ENCODE results near the gene MCF2L.
"Not testable (repeated sequence)": the region's sequence is repeated elsewhere in the genome, so short reads cannot be mapped to it uniquely, and the experiment has no call there.

MCF2L gene

GRCh38 chr13:113017506-113018215, 48.6 kb downstream of the MCF2L start:
- DNase-seq (ENCODE audit: low read depth): no peak

GRCh38 chr13:113018676-113019465, 49.9 kb downstream of the MCF2L start:
- no peak for DNase-seq (ENCODE audit: low read depth)

DNA sequence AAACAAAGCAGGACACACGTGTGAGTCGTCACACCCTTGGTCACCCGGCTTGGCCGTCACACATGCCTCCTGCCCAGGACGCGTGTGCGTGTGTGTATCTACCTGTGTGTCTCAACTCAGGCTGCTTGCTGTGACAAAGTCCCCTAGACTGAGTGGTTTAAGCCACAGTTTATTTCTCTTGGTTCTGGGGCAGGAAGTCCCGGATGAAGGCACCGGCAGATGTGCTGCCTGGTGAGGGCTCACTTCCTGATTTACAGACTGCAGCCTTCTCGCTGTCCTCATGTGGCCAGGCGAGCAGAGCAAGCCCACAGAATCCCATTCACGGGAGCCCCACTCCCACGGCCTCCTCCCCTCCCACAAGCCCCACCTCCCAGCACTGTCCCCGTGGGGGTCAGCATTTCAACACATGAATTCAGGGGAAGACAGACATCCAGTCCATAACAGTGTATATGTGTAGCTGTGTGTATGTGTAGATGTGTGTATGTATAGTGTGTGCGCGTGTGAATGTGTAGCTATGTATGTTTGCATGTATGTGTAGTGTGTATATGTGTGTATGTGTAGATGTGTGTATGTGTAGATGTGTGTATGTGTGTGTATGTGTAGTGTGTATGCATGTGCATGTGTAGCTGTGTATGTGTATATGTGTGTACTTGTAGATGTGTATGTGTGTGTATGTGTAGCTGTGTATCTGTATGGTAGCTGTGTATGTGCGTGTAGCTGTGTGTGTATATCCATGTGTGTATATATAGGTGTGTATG, 51.5 kb downstream of the MCF2L start:
- DNase-seq (ENCODE audit: low read depth): no peak

DNA sequence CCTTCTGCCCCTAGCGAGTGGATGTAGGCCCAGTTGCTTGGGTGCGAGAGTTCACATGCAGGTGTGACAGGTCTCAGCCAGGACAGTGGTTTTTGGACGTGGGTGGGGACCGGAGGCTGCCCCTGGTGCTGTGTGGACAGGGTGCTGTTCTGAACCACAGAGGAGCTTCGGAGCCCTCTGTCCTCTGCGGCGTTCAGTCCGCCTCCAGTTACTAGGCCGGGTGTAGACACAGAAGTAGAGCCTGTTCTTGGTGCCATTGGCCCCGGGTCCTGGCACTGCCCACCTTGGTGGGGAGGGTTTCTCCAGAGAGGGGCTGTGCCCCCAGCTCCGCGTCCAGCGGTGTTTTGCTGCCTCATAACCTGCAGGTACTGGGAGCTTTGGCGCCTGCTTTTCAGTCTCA, 52.4 kb downstream of the MCF2L start:
- DNase-seq (ENCODE audit: low read depth): no peak

DNA sequence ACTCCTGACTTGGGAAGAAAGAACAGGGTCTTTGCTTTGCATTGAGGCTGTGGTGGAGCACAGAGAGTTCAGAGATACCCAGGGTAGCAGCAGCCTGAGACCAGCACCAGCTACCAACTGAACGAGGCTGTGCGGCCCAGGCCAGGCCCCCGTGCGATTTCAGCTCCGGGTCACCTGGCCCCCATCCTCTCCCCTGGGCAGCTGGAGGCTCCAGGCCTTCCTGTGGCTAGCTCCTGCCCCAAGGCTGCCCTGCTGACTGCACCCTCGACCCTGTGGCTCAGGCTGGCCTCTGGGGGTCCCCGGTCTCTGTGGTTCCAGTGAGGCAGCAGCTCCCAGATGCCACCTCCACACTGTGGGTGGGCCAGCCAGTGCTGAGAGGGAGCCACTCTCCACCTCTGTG, 52.8 kb downstream of the MCF2L start:
- DNase-seq (ENCODE audit: low read depth): no peak

DNA sequence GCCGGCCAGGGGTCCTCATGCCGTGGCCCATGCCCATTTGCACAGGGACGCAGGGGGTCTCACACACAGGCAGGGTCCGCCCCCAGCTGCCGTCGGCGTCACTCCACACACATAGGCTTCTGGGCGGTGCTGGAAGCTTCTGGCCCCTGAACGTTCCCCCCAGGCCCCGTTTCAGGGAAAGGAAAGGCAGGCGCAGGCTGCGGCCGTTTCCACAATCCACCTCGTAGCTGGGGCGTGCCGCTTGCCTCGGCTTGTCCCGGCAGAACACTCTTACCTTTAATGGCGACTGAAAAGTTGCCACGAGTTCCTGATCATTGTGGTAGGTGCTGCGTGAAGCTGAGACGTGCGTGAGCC, 53.4 kb downstream of the MCF2L start:
- no peak for DNase-seq (ENCODE audit: low read depth)

DNA sequence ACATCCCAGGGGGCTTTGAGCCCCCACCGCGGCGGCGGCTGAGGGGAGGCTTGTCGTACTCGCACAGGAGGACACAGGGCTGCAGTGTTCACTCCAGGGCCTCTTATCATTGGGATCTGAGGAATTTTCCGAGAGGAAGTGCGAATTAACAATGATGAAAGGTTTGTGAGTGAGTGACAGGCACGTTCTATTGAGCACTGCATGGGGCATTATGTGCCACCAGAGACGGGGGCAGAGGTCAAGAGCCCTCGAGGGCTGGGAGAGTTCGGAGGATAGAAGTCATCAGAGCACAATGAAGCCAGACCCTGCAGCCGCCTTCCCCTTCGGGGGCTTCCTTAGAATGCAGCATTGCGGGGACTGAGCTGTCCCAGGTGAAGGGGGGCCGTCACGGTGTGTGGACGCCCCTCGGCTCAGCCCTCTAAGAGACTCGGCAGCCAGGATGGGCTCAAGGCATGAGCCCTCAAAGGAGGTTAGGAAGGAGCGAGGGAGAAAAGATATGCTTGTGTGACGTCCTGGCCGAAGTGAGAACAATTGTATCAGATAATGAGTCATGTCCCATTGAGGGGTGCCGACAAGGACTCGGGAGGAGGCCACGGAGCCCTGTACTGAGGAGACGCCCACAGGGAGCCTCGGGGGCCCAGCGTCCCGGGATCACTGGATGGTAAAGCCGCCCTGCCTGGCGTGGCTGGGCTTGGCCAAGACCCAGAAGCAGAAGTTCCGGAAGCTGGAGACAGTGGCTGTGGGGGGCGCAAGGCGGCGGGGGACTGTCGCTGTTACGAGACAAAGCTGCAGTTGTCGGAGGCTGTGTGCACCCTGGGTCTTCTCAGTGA, 53.9 kb downstream of the MCF2L start:
- no peak for DNase-seq (ENCODE audit: low read depth)

GRCh38 chr13:113023694-113024430, 54.8 kb downstream of the MCF2L start:
- no peak for DNase-seq (ENCODE audit: low read depth)

GRCh38 chr13:113024466-113024865, 55.5 kb downstream of the MCF2L start:
- DNase-seq (ENCODE audit: low read depth): no peak

DNA sequence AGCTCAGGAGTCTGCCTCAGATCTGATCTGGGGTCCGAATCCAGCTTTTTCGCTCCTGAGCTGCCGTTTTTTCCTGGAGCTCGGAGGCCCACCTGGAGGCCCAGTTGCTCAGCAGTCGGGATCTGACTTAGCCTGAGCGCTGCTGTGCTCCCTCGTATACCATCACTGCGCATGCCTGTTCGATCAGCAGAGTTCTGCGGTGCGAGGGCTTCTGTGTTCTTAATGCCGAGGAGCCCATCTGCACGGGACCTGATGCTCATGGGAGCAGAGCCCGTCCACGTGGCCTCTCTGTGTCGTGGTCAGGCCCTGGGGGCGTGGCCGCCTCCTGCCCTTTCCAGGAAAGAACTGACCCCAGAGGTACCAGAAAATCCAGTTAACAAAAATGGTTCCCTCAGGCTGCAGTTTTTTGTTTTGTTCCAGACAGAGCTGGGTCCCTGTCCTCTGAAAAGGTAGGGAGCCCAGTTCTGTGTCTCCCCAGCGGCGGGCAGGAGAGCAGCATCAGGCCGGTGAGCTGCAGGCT, 57.4 kb downstream of the MCF2L start:
- no peak for DNase-seq (ENCODE audit: low read depth)

GRCh38 chr13:113027095-113027494, 58.1 kb downstream of the MCF2L start:
- no peak for DNase-seq (ENCODE audit: low read depth)

DNA sequence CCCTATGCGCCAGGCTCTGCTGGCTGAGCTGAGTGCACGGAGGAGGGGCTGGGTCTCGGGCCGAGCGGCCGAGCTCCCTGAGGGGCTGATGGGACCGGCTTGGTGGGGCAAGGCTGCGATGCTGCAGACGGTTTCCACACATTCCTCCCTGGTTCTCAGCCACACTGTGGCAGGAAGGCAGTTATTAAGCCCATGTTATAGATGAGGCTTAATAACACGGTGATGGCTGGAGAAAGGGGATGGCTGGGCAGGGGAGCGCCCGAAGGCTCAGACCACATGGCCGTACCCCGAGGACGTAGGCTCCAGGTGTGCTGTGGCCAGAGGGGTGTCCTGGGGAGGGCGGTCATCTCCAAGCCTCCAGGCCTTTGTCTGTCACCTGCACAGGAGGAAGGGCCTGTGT, 58.6 kb downstream of the MCF2L start:
- DNase-seq (ENCODE audit: low read depth): no peak

- DNase-seq (ENCODE audit: low read depth): no peak
Measured at GRCh38 chr13:113028336-113029060, 59.5 kb downstream of the MCF2L start.

DNA sequence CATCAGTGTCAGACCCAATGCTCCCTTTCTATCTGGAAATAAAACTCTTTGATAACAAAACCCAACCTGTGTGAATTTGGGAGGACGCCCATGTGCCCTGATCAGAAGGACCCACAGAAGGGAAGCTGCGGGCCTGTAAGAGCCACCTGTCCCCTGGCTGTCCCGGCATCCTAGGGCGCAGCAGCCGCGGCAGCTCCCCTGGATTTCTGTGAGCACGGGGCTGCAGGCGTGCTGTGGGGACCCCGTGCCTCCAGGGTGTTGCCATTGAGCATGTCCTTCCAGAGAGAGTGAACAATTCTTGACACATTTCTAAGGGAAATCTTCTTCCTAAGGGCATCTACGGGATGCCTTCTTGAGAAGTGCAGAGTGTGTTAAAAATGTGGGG, 60.0 kb downstream of the MCF2L start:
- DNase-seq (ENCODE audit: low read depth): no peak

DNA sequence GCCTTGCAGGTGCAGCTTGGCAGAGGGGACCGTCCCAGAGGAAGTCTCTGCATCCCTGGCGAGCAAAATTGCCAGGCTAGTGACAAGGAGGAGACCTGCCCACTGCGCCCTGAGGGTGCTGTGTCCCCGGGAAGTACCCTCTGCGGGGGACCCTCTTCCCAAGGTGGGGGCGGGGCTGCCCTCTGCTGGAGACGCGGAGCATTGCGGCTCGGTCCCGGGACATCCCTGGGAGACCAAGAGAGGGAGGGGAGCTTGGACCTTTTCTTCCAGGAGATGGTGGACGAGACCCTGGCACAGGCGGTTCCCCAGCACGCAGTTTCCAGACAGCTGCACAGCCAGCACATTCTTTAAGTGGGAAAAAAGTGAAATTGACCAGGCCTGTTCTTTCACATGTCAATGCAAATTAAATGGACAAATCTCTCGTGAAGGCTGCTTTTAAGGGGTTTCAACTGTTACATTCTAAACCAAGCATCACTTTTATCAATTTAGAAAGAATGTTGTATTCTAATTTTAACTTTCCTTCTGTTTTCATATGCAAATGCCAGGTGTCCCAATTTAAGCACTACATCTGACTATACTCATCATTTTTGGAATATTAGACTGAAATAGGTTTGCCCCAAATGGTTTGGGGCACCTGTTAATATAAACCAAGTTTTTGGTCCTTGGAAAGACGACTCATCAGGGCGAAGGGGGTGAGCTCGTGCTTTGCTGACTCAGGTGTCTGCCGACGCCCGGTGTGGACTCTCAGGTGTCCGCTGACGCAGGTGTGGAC, 60.7 kb downstream of the MCF2L start:
- peak; percentile 6 for DNase-seq (ENCODE audit: low read depth)

DNA sequence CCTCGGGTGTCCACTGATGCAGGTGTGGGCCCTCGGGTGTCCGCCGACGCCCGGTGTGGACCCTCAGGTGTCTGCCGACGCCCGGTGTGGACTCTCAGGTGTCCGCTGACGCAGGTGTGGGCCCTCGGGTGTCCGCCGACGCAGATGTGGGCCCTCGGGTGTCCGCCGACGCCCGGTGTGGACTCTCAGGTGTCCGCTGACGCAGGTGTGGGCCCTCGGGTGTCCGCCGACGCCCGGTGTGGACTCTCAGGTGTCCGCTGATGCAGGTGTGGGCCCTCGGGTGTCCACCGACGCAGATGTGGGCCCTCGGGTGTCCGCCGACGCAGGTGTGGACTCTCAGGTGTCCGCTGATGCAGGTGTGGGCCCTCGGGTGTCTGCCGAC, 61.2 kb downstream of the MCF2L start:
- not testable (repeated sequence) for DNase-seq (ENCODE audit: low read depth)

DNA sequence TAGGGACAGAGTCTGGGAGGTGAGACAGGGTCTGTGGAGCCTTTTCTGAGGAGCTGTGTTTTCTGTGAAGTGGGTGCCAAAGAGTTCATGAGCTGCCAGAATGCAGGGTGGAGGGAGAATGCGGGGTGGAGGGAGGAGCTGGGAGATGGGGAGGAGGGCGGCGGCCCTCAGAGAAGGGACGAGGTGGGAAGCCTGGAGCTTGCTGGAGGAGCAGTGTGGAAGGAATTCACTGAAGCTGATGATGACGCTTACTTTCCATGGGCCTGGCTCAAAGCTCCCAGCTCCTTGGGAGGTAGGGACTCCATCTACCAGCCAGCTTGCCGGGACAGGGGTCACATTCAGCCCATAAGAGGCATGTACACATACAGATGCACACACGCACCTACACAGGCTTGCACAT, 62.5 kb downstream of the MCF2L start:
- DNase-seq (ENCODE audit: low read depth): no peak

DNA sequence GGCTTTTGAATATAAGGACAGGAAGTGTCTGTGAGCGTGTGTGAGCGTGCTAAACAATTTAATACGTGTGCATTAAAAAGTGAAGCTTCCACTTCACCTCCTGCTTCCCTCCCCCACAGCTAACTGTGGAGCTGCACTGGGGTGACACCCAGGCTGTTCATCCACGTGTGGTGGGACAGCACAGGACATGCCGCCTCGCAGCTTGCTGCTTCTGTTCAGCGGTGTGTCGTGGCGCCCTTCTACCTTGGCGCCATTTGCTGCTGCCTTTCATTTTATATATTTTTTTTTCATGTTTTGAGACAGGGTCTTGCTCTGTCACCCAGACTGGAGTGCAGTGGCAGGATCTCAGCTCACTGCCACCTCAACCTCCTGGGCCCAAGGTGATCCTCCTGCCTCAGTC, 63.3 kb downstream of the MCF2L start:
- DNase-seq (ENCODE audit: low read depth): no peak

DNA sequence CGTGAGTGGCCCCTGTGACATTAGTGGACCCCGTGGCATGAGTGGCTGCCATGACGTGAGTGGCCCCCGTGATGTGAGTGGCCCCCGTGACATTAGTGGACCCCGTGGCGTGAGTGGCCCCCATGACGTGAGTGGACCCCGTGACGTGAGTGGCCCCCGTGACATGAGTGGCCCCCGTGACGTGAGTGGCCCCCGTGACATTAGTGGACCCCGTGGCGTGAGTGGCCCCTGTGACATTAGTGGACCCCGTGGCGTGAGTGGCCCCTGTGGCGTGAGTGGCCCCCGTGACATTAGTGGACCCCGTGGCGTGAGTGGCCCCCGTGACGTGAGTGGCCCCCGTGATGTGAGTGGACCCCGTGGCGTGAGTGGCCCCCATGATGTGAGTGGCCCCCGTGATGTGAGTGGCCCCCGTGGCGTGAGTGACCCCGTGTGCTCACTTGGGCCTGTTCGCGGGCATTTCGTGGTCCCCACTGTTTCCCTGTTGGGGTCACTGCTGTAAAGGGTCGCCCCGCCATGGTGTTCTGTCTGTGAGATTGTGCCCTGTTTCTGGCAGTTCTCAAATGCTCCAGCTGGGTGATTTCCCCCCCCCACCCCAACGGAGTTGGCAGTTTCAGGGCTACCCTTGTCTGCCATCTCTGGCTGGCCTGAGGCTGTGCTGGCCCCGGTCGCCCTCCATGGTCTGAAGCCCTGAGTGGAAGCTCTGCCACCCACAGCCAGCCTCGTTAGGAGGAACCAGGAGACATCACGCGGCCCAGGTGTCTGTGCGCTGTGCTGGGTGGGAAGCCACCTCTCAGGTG, 64.2 kb downstream of the MCF2L start:
- no peak for DNase-seq (ENCODE audit: low read depth)
